Ascending aorta (tissue), 2 donors: ENCODE results near the gene SYT11. TPM values are rescaled to one million over a fixed set of nuclear protein-coding genes. Genes with fewer than 3 reads are reported as not detected.

ENCODE experiments used
- DNase-seq, 2 donors: peaks; one replicate each; pipeline ENCODE4 v3.0.0-alpha.2; 2019; ENCODE audit warnings: low spot score in 2 of 2
- H3K27ac ChIP-seq, 2 donors: fragments of 200-600 bp; sonication (generic); one replicate each; pipeline ENCODE4 v1.5.1; 2016 to 2017; ENCODE audit warnings: mild to moderate bottlenecking in 1 of 2
- H3K27me3 ChIP-seq: fragments of 200-600 bp; sonication (generic); one replicate; pipeline ENCODE4 v1.5.1; 2017
- H3K36me3 ChIP-seq, 2 donors: fragments of 200-600 bp; sonication (generic); one replicate each; pipeline ENCODE4 v1.5.1; 2016
- H3K4me1 ChIP-seq, 2 donors: fragments of 200-600 bp; sonication (generic); one replicate each; pipeline ENCODE4 v1.5.1; 2016 to 2017; ENCODE audit warnings: mild to moderate bottlenecking in 1 of 2
- H3K4me3 ChIP-seq, 2 donors: fragments of 200-600 bp; sonication (generic); one replicate each; pipeline ENCODE4 v1.5.1; 2016 to 2017; ENCODE audit warnings: mild to moderate bottlenecking in 1 of 2
- H3K9me3 ChIP-seq, 2 donors: fragments of 200-600 bp; sonication (generic); one replicate each; pipeline ENCODE4 v1.5.1; 2016
- CTCF ChIP-seq, 3 experiments: fragments of 200-600 bp in 2 of 3; fragments of 450-650 bp in 1 of 3; sonication (generic) in 2 of 3; IDR thresholded peaks; one replicate each; pipeline ENCODE4 v1.5.1; 2016 to 2019; ENCODE audit warnings: antibody characterized with exemption in 3 of 3, mild to moderate bottlenecking in 1 of 3, moderate library complexity in 1 of 3
- intact Hi-C: fragments of 100-400 bp; cut with DNase I; formaldehyde crosslinking; loops from one replicate; pipeline ENCODE4 v1.15.1; 2023
- total RNA-seq: library from RNA; depleted of rRNA; stranded (reverse); fragments of >200 nt; gene quantifications from one replicate; pipeline ENCODE4 v1.1.0, GENCODE V29; 2016

Gene SYT11
- total RNA-seq, 1 donor from 2014 or later, result 17.7 TPM

- no peak overlapping the region for H3K27ac ChIP-seq
- H3K4me3 ChIP-seq, result no peak overlapping the region
- no peaks in the 10 kb centered on the region for H3K9me3 ChIP-seq
- intact Hi-C loops, result no loop called here
- TF ChIP-seq CTCF (IDR thresholded peaks at IDR 0.05), result no peak
- DNase-seq, result no peak
- no peaks in the 10 kb centered on the region for H3K27me3 ChIP-seq
- no peaks in the 10 kb centered on the region for H3K4me1 ChIP-seq
- peaks cover 36 to 67% of the 10 kb centered on the region in 2 donors for H3K36me3 ChIP-seq
Observed at GRCh38 chr1:155880950-155881349, 21.6 kb downstream of the SYT11 start.

DNA sequence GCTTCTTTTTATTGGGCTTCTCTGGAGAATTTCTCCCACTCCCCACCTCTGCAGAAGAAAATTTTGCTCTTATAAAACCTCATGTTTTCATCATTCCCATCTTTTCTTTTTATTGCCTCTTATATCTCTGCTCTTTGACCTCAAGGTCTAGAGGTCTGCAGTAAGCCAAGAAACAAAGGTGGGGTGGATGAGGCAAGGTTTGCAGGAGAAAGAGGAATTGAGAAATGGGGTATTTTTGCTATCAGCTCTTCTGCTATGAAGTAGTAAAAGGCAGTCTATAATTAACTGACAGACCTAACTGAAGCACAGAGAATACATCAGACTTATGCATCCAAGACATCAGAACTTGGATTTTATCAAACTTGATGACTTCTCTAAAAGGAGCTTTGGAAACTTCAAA is 22.9 kb downstream of the SYT11 start:
- no peak for TF ChIP-seq CTCF (IDR thresholded peaks at IDR 0.05)
- Histone ChIP-seq H3K27me3 (no peaks in the 10 kb centered on the region), H3K9me3 (no peaks in the 10 kb centered on the region), H3K4me1 (no peaks in the 10 kb centered on the region), H3K27ac (no peak overlapping the region), H3K36me3 (peaks cover 41 to 71% of the 10 kb centered on the region in 2 donors), H3K4me3 (no peak overlapping the region)
- no peak for DNase-seq
- intact Hi-C loops, result no loop called here

DNA sequence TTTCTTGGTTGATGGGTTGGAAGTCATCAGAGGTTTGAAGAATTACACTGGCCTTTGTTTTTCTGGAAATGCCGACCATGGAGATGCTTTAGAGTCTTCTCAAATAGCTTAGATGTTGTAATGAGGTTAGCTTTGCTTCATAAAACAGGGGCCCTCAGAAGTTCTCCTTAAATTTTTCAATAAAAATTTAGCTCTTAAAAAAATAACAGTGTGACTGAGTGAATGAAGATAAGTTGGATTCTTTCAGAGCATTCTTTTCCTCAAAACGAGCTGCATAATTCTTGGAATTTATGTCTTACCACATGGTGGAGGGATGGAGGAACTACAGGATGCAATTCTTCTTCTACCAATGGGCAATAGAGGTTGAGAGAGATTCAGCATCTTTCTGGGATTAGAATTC is 23.4 kb downstream of the SYT11 start:
- Histone ChIP-seq H3K4me3 (no peak overlapping the region), H3K9me3 (no peaks in the 10 kb centered on the region), H3K36me3 (peaks cover 41 to 72% of the 10 kb centered on the region in 2 donors), H3K27me3 (no peaks in the 10 kb centered on the region), H3K4me1 (no peaks in the 10 kb centered on the region), H3K27ac (no peak overlapping the region)
- no peak for TF ChIP-seq CTCF (IDR thresholded peaks at IDR 0.05)
- intact Hi-C loops, result no loop called here
- no peak for DNase-seq

- no peak for TF ChIP-seq CTCF (IDR thresholded peaks at IDR 0.05)
- Histone ChIP-seq H3K36me3 (peaks cover 47 to 74% of the 10 kb centered on the region in 2 donors), H3K4me1 (no peaks in the 10 kb centered on the region), H3K4me3 (no peak overlapping the region), H3K27ac (no peak overlapping the region), H3K27me3 (no peaks in the 10 kb centered on the region), H3K9me3 (no peaks in the 10 kb centered on the region)
- intact Hi-C loops, result no loop called here
- no peak for DNase-seq
Observed at GRCh38 chr1:155884031-155884960, 24.9 kb downstream of the SYT11 start.

DNA sequence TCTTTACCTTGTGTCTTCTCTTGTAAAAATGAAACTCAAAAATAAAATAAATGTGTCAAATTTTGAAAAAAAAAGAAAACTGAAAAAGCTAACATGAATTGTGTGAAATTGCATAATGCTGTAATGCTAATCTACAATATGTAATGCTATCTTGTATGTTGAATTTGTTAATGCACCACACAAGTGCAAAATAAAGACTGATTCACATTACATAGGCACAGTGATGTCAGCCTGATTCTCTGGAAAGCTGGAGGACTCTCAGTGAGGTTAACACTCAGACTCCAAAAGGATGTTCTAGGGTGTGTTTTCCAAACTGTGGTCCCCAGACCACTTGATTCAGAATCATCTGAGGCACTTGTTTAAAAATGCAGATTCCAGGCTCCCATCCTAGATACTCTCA is 25.6 kb downstream of the SYT11 start:
- Histone ChIP-seq H3K27me3 (no peaks in the 10 kb centered on the region), H3K4me3 (no peak overlapping the region), H3K27ac (no peak overlapping the region), H3K9me3 (no peaks in the 10 kb centered on the region), H3K4me1 (peaks cover 0 to 3% of the 10 kb centered on the region in 2 donors), H3K36me3 (peaks cover 47 to 68% of the 10 kb centered on the region in 2 donors)
- no peak for DNase-seq
- intact Hi-C loops, result no loop called here
- no peak for TF ChIP-seq CTCF (IDR thresholded peaks at IDR 0.05)
